GM23338 (cell line): Measurements from ENCODE around the gene RXRA. TPM values are rescaled to one million over a fixed set of nuclear protein-coding genes. Genes with fewer than 3 reads are reported as not detected.

Experiments
- ATAC-seq: fragments of 200-7000 bp; cut with Tn5 transposase; 3 replicates; pipeline ENCODE4 v1.9.1; 2020
- DNase-seq: peaks from one replicate; pipeline ENCODE4 v3.0.0-alpha.2; 2015; ENCODE audit warnings: low spot score
- H2AFZ ChIP-seq: fragments of 200-600 bp; sonication (generic); 2 replicates; pipeline ENCODE4 v1.8.0; 2016; ENCODE audit warnings: antibody characterized with exemption, mild to moderate bottlenecking, moderate library complexity
- H3F3A ChIP-seq: fragments of 200-600 bp; sonication (generic); replicated peaks from 2 replicates; pipeline ENCODE4 v1.8.0; 2017; ENCODE audit warnings: antibody characterized with exemption, mixed run types, low read depth
- H3K27ac ChIP-seq: fragments of 200-600 bp; sonication (generic); 2 replicates; pipeline ENCODE4 v1.6.1; 2016; ENCODE audit warnings: low read depth
- H3K27me3 ChIP-seq: fragments of 200-600 bp; sonication (generic); 2 replicates; pipeline ENCODE4 v1.8.0; 2016; ENCODE audit warnings: mild to moderate bottlenecking, mixed run types, moderate library complexity; ENCODE audit not compliant: insufficient read depth
- H3K36me3 ChIP-seq: fragments of 200-600 bp; sonication (generic); 2 replicates; pipeline ENCODE4 v1.8.0; 2016; ENCODE audit warnings: mild to moderate bottlenecking; ENCODE audit not compliant: insufficient read depth
- H3K4me1 ChIP-seq: fragments of 200-600 bp; sonication (generic); 2 replicates; pipeline ENCODE4 v1.8.0; 2016; ENCODE audit warnings: mild to moderate bottlenecking, moderate library complexity; ENCODE audit not compliant: insufficient read depth
- H3K4me2 ChIP-seq: fragments of 200-600 bp; sonication (generic); 2 replicates; pipeline ENCODE4 v1.7.1; 2017; ENCODE audit warnings: mixed run types
- H3K4me3 ChIP-seq: fragments of 200-600 bp; sonication (generic); 2 replicates; pipeline ENCODE4 v1.6.1; 2016; ENCODE audit warnings: mixed run types
- H3K79me2 ChIP-seq: fragments of 200-600 bp; sonication (generic); replicated peaks from 2 replicates; pipeline ENCODE4 v1.8.0; 2017; ENCODE audit warnings: mild to moderate bottlenecking; ENCODE audit not compliant: insufficient read depth
- H3K9me2 ChIP-seq: fragments of 200-600 bp; sonication (generic); 2 replicates; pipeline ENCODE4 v1.8.0; 2017; ENCODE audit not compliant: insufficient read depth
- H4K20me1 ChIP-seq: fragments of 200-600 bp; sonication (generic); replicated peaks from 2 replicates; pipeline ENCODE4 v1.8.0; 2017; ENCODE audit warnings: mild to moderate bottlenecking; ENCODE audit not compliant: insufficient read depth
- H3K27ac Mint-ChIP-seq: 2 replicates; pipeline ENCODE4 v1.8.0; 2020; ENCODE audit warnings: inconsistent platforms, mild to moderate bottlenecking, moderate library complexity, mixed read lengths
- H3K27me3 Mint-ChIP-seq: 3 replicates; pipeline ENCODE4 v1.8.0; 2022; ENCODE audit warnings: low read depth, mild to moderate bottlenecking, moderate library complexity, mixed read lengths, inconsistent platforms; ENCODE audit not compliant: insufficient read depth, poor library complexity
- H3K36me3 Mint-ChIP-seq: 3 replicates; pipeline ENCODE4 v1.8.0; 2021; ENCODE audit warnings: low read depth, mild to moderate bottlenecking, inconsistent platforms, moderate library complexity, mixed read lengths
- H3K4me1 Mint-ChIP-seq: 3 replicates; pipeline ENCODE4 v1.8.0; 2020; ENCODE audit warnings: mild to moderate bottlenecking, inconsistent platforms, mixed read lengths
- H3K4me3 Mint-ChIP-seq: 3 replicates; pipeline ENCODE4 v1.8.0; 2021; ENCODE audit warnings: moderate library complexity, mild to moderate bottlenecking, inconsistent platforms, mixed read lengths
- H3K9me3 Mint-ChIP-seq: 3 replicates; pipeline ENCODE4 v1.8.0; 2020; ENCODE audit warnings: moderate library complexity, mild to moderate bottlenecking, inconsistent platforms, mixed read lengths
- CREB1 ChIP-seq: fragments of 250-450 bp; sonication (Bioruptor Pico); IDR thresholded peaks from 2 replicates; pipeline ENCODE4 v1.5.0; 2020; ENCODE audit warnings: low read depth, mild to moderate bottlenecking, moderate library complexity
- JUNB ChIP-seq: IDR thresholded peaks from one replicate; pipeline ENCODE4 v1.6.1; 2016; ENCODE audit warnings: antibody characterized with exemption; ENCODE audit not compliant: unreplicated experiment
- NANOG ChIP-seq: IDR thresholded peaks from 2 replicates; pipeline ENCODE4 v1.6.1; 2016; ENCODE audit warnings: antibody characterized with exemption, borderline replicate concordance
- STAT1 ChIP-seq: IDR thresholded peaks from one replicate; pipeline ENCODE4 v1.6.1; 2016; ENCODE audit warnings: antibody characterized with exemption; ENCODE audit not compliant: unreplicated experiment
- polyA plus RNA-seq: library from polyadenylated mRNA; unstranded; fragments of >200 nt; fragmentation: Nextera tagmentation; extraction: Ambion mirVana; gene quantifications from 2 replicates; pipeline ENCODE4 v1.2.1, GENCODE V29; 2016
- total RNA-seq: library from RNA; depleted of rRNA; stranded (reverse); fragments of >200 nt; shearing (Covaris generic); gene quantifications from 2 replicates; pipeline ENCODE4 v1.2.3, GENCODE V29; 2014
- TF ChIP-seq, protein P1 (sequence below): fragments of 250-450 bp; sonication (Bioruptor Pico); IDR thresholded peaks from 2 replicates; pipeline ENCODE4 v1.5.0; 2020; ENCODE audit warnings: mild to moderate bottlenecking, moderate library complexity
- TF ChIP-seq, protein P2 (sequence below), 2 experiments: fragments of 200-600 bp in 1 of 2; sonication (generic) in 1 of 2; conservative IDR thresholded peaks; 2 replicates each; pipeline versions ENCODE4 v1.5.1 to v1.6.1; 2016 to 2017; ENCODE audit warnings: antibody characterized with exemption in 2 of 2, low read depth in 2 of 2, mild to moderate bottlenecking in 2 of 2, moderate library complexity in 1 of 2
- TF ChIP-seq, protein P3 (sequence below): IDR thresholded peaks from one replicate; pipeline ENCODE4 v1.6.1; 2018; ENCODE audit warnings: antibody characterized with exemption; ENCODE audit not compliant: unreplicated experiment

Gene RXRA
- total and polyA plus RNA-seq, 2 experiments from 2014 or later = 4.9 to 17.9 TPM

DNA sequence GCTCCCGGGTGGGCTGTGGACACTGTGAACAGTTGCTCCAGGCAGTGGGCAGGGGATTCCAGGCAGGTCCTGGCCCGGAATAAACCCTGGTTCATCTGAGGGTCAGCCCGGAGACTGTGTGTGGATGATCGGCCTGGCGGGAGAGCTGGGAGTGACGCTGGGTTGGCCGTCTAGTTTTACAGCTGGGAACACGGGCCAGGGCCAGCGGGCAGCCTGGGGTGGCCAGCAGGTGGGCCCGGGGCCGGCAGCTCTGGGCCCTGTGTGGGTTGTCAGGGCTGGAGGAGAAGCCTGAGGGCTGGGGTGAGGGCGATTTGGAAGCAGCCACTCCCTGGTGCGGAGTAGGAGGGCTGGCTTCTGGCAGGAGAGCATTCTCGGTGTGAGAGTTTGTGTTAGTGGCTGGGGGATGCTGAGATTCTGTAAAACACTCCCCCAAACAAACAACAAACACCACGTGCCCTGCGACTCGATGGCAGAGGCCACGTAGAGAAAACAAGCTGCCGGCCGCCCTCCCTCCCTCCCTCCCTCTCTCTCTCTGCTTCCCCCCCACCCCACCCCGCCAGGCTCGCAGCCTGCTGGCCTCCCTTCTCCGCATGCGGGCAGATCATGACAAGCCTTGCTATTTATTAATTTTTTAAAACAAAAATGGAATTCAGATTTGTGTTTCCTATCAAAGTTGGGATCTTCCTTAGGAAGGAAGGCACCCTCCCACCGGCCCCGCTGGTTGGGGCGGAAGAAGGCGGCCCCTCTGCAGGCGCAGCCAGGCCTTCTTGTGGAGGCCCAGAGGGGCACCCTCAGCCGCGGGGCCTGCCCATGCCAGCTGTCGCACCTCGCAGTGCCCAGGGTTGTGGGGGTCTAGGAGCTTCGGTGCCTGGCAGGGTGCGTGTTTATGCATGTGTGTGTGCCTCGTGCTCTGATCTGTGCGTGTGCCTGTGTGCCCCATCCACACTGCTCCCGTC lies 49.5 kb downstream of the RXRA start:
- Histone ChIP-seq H3K27ac (no peak overlapping the region), H3K79me2 (peaks cover 62% of the 10 kb centered on the region), H2AFZ (no peak overlapping the region), H4K20me1 (no peaks in the 10 kb centered on the region; the same call in 1 of the 2 replicates), H3K4me3 (no peak overlapping the region), H3K9me2 (no peaks in the 10 kb centered on the region), H3F3A (no peaks in the 10 kb centered on the region), H3K36me3 (no peaks in the 10 kb centered on the region), H3K27me3 (no peaks in the 10 kb centered on the region), H3K4me1 (no peaks in the 10 kb centered on the region), H3K4me2 (no peak overlapping the region)
- Mint-ChIP-seq H3K4me3 (no peak overlapping the region), H3K36me3 (no peaks in the 10 kb centered on the region), H3K9me3 (no peaks in the 10 kb centered on the region), H3K27ac (peak overlapping the region; percentile 94), H3K27me3 (peaks cover 7% of the 10 kb centered on the region), H3K4me1 (peaks cover 15% of the 10 kb centered on the region)
- no peak for TF ChIP-seq CREB1 (CRISPR knock-in tag)
- TF ChIP-seq, protein P1, sequence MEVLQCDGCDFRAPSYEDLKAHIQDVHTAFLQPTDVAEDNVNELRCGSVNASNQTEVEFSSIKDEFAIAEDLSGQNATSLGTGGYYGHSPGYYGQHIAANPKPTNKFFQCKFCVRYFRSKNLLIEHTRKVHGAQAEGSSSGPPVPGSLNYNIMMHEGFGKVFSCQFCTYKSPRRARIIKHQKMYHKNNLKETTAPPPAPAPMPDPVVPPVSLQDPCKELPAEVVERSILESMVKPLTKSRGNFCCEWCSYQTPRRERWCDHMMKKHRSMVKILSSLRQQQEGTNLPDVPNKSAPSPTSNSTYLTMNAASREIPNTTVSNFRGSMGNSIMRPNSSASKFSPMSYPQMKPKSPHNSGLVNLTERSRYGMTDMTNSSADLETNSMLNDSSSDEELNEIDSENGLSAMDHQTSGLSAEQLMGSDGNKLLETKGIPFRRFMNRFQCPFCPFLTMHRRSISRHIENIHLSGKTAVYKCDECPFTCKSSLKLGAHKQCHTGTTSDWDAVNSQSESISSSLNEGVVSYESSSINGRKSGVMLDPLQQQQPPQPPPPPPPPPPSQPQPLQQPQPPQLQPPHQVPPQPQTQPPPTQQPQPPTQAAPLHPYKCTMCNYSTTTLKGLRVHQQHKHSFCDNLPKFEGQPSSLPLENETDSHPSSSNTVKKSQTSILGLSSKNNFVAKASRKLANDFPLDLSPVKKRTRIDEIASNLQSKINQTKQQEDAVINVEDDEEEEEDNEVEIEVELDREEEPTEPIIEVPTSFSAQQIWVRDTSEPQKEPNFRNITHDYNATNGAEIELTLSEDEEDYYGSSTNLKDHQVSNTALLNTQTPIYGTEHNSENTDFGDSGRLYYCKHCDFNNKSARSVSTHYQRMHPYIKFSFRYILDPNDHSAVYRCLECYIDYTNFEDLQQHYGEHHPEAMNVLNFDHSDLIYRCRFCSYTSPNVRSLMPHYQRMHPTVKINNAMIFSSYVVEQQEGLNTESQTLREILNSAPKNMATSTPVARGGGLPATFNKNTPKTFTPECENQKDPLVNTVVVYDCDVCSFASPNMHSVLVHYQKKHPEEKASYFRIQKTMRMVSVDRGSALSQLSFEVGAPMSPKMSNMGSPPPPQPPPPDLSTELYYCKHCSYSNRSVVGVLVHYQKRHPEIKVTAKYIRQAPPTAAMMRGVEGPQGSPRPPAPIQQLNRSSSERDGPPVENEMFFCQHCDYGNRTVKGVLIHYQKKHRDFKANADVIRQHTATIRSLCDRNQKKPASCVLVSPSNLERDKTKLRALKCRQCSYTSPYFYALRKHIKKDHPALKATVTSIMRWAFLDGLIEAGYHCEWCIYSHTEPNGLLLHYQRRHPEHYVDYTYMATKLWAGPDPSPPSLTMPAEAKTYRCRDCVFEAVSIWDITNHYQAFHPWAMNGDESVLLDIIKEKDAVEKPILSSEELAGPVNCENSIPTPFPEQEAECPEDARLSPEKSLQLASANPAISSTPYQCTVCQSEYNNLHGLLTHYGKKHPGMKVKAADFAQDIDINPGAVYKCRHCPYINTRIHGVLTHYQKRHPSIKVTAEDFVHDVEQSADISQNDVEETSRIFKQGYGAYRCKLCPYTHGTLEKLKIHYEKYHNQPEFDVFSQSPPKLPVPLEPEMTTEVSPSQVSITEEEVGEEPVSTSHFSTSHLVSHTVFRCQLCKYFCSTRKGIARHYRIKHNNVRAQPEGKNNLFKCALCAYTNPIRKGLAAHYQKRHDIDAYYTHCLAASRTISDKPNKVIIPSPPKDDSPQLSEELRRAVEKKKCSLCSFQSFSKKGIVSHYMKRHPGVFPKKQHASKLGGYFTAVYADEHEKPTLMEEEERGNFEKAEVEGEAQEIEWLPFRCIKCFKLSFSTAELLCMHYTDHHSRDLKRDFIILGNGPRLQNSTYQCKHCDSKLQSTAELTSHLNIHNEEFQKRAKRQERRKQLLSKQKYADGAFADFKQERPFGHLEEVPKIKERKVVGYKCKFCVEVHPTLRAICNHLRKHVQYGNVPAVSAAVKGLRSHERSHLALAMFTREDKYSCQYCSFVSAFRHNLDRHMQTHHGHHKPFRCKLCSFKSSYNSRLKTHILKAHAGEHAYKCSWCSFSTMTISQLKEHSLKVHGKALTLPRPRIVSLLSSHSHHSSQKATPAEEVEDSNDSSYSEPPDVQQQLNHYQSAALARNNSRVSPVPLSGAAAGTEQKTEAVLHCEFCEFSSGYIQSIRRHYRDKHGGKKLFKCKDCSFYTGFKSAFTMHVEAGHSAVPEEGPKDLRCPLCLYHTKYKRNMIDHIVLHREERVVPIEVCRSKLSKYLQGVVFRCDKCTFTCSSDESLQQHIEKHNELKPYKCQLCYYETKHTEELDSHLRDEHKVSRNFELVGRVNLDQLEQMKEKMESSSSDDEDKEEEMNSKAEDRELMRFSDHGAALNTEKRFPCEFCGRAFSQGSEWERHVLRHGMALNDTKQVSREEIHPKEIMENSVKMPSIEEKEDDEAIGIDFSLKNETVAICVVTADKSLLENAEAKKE = no peak
- no peak for TF ChIP-seq JUNB
- TF ChIP-seq NANOG = no peak
- TF ChIP-seq, protein P2, sequence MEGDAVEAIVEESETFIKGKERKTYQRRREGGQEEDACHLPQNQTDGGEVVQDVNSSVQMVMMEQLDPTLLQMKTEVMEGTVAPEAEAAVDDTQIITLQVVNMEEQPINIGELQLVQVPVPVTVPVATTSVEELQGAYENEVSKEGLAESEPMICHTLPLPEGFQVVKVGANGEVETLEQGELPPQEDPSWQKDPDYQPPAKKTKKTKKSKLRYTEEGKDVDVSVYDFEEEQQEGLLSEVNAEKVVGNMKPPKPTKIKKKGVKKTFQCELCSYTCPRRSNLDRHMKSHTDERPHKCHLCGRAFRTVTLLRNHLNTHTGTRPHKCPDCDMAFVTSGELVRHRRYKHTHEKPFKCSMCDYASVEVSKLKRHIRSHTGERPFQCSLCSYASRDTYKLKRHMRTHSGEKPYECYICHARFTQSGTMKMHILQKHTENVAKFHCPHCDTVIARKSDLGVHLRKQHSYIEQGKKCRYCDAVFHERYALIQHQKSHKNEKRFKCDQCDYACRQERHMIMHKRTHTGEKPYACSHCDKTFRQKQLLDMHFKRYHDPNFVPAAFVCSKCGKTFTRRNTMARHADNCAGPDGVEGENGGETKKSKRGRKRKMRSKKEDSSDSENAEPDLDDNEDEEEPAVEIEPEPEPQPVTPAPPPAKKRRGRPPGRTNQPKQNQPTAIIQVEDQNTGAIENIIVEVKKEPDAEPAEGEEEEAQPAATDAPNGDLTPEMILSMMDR (conservative IDR thresholded peaks at IDR 0.05; ENCODE audit: low read depth in 2 of 2) = no peak
- TF ChIP-seq STAT1 = no peak
- TF ChIP-seq, protein P3, sequence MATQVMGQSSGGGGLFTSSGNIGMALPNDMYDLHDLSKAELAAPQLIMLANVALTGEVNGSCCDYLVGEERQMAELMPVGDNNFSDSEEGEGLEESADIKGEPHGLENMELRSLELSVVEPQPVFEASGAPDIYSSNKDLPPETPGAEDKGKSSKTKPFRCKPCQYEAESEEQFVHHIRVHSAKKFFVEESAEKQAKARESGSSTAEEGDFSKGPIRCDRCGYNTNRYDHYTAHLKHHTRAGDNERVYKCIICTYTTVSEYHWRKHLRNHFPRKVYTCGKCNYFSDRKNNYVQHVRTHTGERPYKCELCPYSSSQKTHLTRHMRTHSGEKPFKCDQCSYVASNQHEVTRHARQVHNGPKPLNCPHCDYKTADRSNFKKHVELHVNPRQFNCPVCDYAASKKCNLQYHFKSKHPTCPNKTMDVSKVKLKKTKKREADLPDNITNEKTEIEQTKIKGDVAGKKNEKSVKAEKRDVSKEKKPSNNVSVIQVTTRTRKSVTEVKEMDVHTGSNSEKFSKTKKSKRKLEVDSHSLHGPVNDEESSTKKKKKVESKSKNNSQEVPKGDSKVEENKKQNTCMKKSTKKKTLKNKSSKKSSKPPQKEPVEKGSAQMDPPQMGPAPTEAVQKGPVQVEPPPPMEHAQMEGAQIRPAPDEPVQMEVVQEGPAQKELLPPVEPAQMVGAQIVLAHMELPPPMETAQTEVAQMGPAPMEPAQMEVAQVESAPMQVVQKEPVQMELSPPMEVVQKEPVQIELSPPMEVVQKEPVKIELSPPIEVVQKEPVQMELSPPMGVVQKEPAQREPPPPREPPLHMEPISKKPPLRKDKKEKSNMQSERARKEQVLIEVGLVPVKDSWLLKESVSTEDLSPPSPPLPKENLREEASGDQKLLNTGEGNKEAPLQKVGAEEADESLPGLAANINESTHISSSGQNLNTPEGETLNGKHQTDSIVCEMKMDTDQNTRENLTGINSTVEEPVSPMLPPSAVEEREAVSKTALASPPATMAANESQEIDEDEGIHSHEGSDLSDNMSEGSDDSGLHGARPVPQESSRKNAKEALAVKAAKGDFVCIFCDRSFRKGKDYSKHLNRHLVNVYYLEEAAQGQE = no peak
- ATAC-seq = peak; percentile 17
- no peak for DNase-seq
